HG03196 (cell line): ENCODE data around the gene MCM9.

ENCODE experiments used
- ATAC-seq: cut with Tn5 transposase; IDR thresholded peaks from one replicate; pipeline ENCODE4 v1.9.1; 2021; ENCODE audit not compliant: unreplicated experiment

Gene MCM9

GRCh38 chr6:118934461-118935330 is at the start of gene MCM9:
TSS of gene MCM9 (minus strand) at chr6:118935159. CDS start at chr6:118931723, 3,436 bp downstream.
- peak; percentile 97 for ATAC-seq

- no peak for ATAC-seq
Observed at GRCh38 chr6:118984342-118984741, 49.4 kb upstream of the MCM9 start.

- ATAC-seq, result no peak
Observed at GRCh38 chr6:118982575-118982911, 47.6 kb upstream of the MCM9 start.

GRCh38 chr6:118981884-118982574 is 47.1 kb upstream of the MCM9 start:
- ATAC-seq, result no peak

- no peak for ATAC-seq
Observed at GRCh38 chr6:118980063-118980462, 45.1 kb upstream of the MCM9 start.

- ATAC-seq, result no peak
Observed at GRCh38 chr6:118974790-118975189, 39.8 kb upstream of the MCM9 start.

- ATAC-seq, result no peak
Observed at GRCh38 chr6:118971682-118972081, 36.7 kb upstream of the MCM9 start.

GRCh38 chr6:118970866-118971265 is 35.9 kb upstream of the MCM9 start:
- ATAC-seq, result no peak

- no peak for ATAC-seq
Observed at GRCh38 chr6:118968416-118968815, 33.5 kb upstream of the MCM9 start.

GRCh38 chr6:118967239-118967638 is 32.3 kb upstream of the MCM9 start:
- no peak for ATAC-seq

- ATAC-seq, result no peak
Observed at GRCh38 chr6:118965843-118966370, 30.9 kb upstream of the MCM9 start.

- no peak for ATAC-seq
Observed at GRCh38 chr6:118965371-118965770, 30.4 kb upstream of the MCM9 start.

GRCh38 chr6:118963003-118963402 is 28.0 kb upstream of the MCM9 start:
- no peak for ATAC-seq

- no peak for ATAC-seq
Observed at GRCh38 chr6:118959903-118960302, 24.9 kb upstream of the MCM9 start.

- no peak for ATAC-seq
Observed at GRCh38 chr6:118953391-118953790, 18.4 kb upstream of the MCM9 start.

GRCh38 chr6:118952683-118953082 is 17.7 kb upstream of the MCM9 start:
- ATAC-seq, result no peak

- ATAC-seq, result no peak
Observed at GRCh38 chr6:118945217-118945616, 10.3 kb upstream of the MCM9 start.

- no peak for ATAC-seq
Observed at GRCh38 chr6:118940770-118941169, 5.8 kb upstream of the MCM9 start.

- no peak for ATAC-seq
Observed at GRCh38 chr6:118939683-118940082, 4.7 kb upstream of the MCM9 start.

- ATAC-seq, result no peak
Observed at GRCh38 chr6:118935978-118936703, 1.2 kb upstream of the MCM9 start.

GRCh38 chr6:118935331-118935668 is 341 bp upstream of the MCM9 start:
- ATAC-seq, result no peak
